SK-N-DZ (cell line): Measurements from ENCODE around the gene FER.
"Not testable (repeated sequence)": the region's sequence is repeated elsewhere in the genome, so short reads cannot be mapped to it uniquely, and the experiment has no call there.

Experiments used
- DNase-seq: peaks from one replicate; pipeline ENCODE4 v3.0.0-alpha.2; 2015; ENCODE audit warnings: low spot score

The FER gene

DNA sequence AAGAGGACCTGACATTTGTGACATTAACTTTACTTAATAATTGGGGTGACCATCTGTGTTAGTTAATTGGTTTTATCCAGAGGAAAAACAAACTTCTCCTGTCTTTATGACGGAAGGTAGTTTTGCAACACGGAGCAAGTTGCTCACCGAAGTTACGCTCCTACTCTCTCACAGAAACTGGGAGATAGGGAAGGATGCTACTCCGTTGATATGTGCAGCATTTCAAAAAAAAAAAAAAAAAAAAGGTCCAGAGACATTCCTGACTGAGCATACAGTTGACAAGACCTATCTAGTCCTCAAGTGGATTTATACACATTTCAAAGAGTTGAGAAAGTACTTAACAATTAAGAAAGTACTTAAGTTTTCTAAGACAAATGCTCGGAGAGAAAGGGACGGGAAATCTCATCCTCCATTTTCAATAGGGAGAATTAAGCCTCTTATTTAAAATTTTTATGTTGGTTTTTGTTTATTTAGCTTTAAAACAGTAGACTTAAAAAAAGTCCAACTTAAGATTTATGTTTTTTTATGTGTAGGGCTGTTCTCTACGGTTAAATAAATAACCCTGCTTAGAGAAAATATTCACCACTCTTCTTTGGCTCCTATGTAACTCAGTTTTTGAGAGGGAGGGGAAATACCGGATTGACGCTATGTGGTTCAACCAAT is 455 bp upstream of the FER start:
- DNase-seq: no peak

GRCh38 chr5:108748401-108749127 is 867 bp downstream of the FER start:
- DNase-seq: peak; percentile 99

DNA sequence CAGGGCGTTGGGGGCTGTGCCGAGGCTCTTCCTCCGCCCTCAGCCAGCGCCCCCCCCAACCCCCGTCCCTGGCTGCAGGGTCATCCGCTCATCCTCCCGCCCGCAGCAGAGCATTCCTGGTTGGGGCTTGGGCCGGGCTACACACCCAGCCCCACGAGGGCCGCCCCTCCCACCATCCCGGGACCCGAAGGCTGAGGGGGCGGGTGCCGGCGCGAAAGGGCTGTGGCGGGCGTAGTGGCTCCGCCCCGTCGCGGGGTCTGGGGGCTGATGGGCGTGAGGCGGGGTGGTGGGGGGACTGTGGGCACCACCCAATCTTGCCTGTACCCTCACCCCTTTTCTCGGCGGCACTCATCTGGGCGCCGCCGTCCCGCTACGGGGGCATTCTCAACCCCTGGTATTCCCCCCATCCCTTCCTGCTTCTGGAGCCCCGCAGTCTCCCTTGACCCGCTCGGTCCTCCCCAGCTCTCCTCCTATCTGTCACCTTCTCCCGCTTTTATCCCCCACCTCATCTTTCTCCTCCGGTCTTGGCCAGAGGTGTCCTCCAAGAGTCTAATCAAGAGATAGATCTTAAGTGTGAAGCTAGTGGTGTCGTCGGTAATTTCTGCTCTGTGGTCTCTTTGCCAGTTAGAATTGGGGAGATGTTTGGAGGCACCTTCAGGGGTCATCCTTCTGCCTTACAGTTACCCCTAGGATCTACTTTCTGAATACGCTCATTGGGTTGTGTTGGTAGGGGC is 1.6 kb downstream of the FER start:
- DNase-seq: peak; percentile 67

DNA sequence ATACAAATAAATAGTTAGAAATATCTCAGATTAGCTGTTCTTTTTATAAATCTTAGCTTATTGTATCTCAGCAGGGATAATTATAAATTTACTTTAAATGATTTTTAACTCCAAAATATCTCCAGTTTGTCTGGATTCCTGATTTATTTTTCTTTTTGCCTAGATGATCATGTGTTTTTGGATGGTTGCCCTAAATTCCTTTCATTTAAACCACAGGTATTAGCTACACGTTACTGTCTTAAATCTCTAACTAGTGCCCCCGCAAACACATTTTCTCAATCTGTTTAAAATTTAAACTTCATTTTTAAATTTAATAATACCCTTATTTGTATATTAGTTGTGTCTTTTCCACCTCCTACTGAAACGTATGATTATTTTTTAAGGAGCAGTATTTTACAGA is 5.6 kb downstream of the FER start:
- DNase-seq: no peak

DNA sequence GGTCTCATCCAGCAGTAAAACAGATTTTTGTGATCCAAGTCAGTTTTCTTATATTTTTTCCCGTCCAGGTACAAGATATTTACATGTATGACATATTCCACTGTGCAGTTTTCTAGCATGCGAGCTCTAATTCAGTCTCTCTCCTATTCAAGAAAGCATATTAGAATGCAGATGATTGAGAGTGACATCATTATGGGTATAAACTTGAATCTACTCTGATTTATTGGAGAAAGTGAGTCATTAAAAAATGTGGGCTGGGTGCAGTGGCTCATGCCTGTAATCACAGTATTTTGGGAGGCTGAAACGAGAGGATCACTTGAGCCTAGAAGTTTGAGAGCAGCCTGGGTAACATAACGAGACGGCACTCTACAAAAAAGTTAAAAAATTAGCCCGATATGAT is 6.2 kb downstream of the FER start:
- DNase-seq: no peak

GRCh38 chr5:108760512-108760911 is 12.8 kb downstream of the FER start:
- no peak for DNase-seq

DNA sequence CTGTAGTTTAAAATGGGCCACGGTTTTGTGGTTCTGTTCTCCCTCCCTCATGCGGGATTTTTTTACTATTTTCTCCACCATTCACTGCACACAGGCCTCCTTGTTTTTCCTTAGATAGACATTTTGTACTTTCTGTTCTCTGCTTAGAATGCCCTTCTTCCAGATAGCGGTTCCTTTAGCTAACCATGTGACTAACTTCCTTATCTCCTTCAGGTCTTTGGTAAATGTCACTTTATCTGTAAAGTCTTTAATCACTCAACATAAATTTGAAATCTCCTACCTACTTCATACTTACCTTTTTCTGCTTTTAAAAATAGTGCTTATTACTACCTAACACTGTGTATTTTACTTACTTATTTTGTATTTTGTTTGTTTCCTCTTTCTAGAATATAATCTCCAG is 15.0 kb downstream of the FER start:
- no peak for DNase-seq

- no peak for DNase-seq
These were observed 15.7 kb downstream of the FER start for GRCh38 chr5:108763222-108763916.

GRCh38 chr5:108765647-108766046 is 17.9 kb downstream of the FER start:
- DNase-seq: no peak

DNA sequence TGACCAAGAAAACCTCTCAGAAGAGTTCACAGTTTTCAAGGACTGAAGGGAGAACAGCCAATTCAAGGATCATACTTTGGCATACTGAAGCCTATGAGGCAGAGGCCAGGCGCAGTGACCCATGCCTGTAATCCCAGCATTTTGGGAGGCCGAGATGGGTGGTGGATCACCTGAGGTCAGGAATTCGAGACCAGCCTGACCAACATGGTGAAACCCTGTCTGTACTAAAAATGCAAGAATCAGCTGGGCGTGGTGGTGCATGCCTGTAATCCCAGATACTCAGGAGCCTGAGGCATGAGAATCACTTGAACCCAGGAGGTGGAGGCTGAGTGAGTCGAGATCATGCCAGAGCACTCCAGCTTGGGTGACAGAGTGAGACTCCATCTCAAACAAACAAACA is 19.2 kb downstream of the FER start:
- DNase-seq: not testable (repeated sequence)

DNA sequence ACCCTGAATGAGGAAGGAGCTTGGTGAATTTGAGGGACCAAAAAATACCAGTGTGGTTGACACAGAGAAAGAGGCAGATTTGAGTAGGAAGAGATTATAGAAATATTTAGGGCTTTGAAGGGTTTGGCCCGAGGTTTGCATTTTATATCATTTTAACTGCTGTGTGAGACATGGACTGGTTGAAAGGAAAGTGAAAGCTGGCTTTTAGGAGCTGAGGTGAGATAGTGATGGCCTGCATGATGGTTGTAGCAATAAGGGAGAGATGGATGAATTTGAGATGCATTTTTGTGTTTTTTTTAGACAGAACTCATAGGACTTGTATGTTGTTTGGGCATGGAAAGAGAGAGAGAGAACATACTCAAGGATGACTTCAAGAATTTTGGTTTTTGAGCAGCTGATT is 21.7 kb downstream of the FER start:
- no peak for DNase-seq

- DNase-seq: no peak
These were observed 24.9 kb downstream of the FER start for GRCh38 chr5:108772626-108773025.

- DNase-seq: no peak
These were observed 25.6 kb downstream of the FER start for GRCh38 chr5:108773330-108773729.

- not testable (repeated sequence) for DNase-seq
These were observed 26.4 kb downstream of the FER start for GRCh38 chr5:108774079-108774478.

GRCh38 chr5:108777582-108777981 is 29.9 kb downstream of the FER start:
- DNase-seq: not testable (repeated sequence)

DNA sequence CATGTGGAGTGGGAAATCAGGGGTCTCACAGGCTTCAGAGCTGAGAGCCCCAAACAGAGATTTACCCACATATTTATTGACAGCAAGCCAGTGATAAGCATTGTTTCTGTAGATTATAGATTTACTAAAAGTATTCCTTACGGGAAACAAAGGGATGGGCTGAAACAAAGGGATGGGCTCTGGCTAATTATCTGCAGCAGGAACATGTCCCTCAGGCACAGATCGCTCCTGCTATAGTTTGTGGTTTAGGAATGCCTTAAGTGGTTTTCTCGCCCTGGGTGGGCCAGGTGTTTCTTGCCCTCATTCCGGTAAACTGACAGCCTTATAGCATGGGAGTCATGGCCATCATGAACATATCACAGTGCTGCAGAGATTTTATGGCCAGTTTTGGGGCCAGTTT is 36.9 kb downstream of the FER start:
- DNase-seq: not testable (repeated sequence)

DNA sequence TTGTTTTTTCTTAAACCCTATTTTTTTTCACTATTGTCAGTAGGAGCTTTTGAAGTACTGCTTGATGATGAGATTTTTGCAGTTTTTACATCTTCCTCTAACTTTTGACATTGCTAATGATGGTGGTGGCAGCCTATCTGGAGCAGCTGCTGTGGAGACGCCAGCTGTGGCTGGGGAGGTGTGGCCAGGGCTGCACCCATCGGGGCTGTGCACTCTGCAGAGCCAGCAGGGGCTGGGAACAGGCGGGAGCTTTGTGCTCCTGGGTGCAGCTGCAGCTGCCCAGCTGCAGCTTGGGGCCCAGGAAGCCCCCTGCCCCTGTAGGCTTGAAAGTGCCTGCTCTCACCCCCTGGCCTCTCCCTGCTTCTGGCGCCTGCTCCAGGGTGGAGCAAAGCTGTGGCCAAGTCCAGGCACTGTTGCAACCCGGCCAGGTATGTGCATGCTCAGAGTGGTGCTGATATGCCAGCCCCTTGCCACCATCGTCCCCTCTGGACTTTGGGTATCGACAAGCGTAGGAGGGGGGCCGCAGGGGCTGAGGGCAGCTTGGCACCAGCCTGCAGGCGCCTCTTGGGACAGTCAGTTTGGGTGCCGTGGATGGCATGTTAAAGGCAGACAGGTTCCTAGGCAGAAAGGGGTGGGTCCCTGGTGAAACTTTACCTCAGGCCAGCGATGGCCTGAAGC is 39.2 kb downstream of the FER start:
- DNase-seq: no peak

- no peak for DNase-seq
These were observed 40.4 kb downstream of the FER start for GRCh38 chr5:108788142-108788541.

GRCh38 chr5:108793207-108793606 is 45.5 kb downstream of the FER start:
- peak; percentile 8 for DNase-seq

DNA sequence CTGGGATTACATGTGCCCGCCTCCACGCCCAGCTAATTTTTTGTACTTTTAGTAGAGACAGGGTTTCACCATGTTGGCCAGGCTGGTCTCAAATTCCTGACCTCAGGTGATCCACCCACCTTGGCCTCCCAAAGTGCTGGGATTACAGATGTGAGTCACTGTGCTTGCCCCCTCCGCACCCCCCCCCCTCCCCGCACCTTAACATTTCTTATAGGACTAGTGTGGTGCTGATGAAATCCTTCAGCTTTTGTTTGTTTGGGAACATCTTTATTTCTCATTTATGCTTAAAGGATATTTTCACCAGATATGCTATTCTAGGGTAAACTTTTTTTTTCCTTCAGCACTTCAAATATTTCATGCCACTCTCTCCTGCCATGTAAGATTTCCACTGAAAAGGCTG is 46.7 kb downstream of the FER start:
- not testable (repeated sequence) for DNase-seq

GRCh38 chr5:108797396-108797795 is 49.7 kb downstream of the FER start:
- no peak for DNase-seq

GRCh38 chr5:108797986-108798385 is 50.3 kb downstream of the FER start:
- DNase-seq: no peak
